Activated T-cell treated with anti-CD3 and anti-CD28 coated beads, Interleukin-2, amount 50 U/mL, for 48 hours (primary cell): ENCODE data around the gene STEAP2.
"Not testable (repeated sequence)": the region's sequence is repeated elsewhere in the genome, so short reads cannot be mapped to it uniquely, and the experiment has no call there.

ENCODE experiments used
- DNase-seq, 2 experiments: peaks; one replicate each; pipeline ENCODE4 v3.0.0-alpha.2; 2020

The STEAP2 gene

GRCh38 chr7:90238583-90238982, 27.0 kb downstream of the STEAP2 start:
- DNase-seq = no peak

GRCh38 chr7:90239050-90239449, 27.5 kb downstream of the STEAP2 start:
- DNase-seq = no peak

GRCh38 chr7:90239625-90240228, 28.2 kb downstream of the STEAP2 start:
- DNase-seq = no peak

GRCh38 chr7:90242369-90243168, 31.0 kb downstream of the STEAP2 start:
- no peak for DNase-seq

- DNase-seq = no peak
Measured at GRCh38 chr7:90243556-90243955, 32.0 kb downstream of the STEAP2 start.

GRCh38 chr7:90244565-90244908, 33.0 kb downstream of the STEAP2 start:
- DNase-seq = no peak

GRCh38 chr7:90244909-90245851, 33.6 kb downstream of the STEAP2 start, which contains the start of gene CFAP69:
Gene CFAP69, plus strand, starts transcription at chr7:90245174. Its CDS starts 251 bp downstream, at chr7:90245425.
- peak; percentile 91 to 92 for DNase-seq

GRCh38 chr7:90246171-90246570, 34.6 kb downstream of the STEAP2 start:
- DNase-seq = no peak

GRCh38 chr7:90248706-90249105, 37.2 kb downstream of the STEAP2 start:
- no peak for DNase-seq

- DNase-seq = no peak
Measured at GRCh38 chr7:90250601-90251303, 39.2 kb downstream of the STEAP2 start.

- DNase-seq = no peak
Measured at GRCh38 chr7:90251304-90251635, 39.7 kb downstream of the STEAP2 start.

- DNase-seq = not testable (repeated sequence)
Measured at GRCh38 chr7:90256011-90256410, 44.5 kb downstream of the STEAP2 start.

- DNase-seq = no peak
Measured at GRCh38 chr7:90256778-90257177, 45.2 kb downstream of the STEAP2 start.

- no peak for DNase-seq
Measured at GRCh38 chr7:90261441-90261840, 49.9 kb downstream of the STEAP2 start.

- DNase-seq = no peak
Measured at GRCh38 chr7:90262438-90262837, 50.9 kb downstream of the STEAP2 start.

- DNase-seq = no peak
Measured at GRCh38 chr7:90266808-90267207, 55.3 kb downstream of the STEAP2 start.

- DNase-seq = no peak
Measured at GRCh38 chr7:90267263-90267858, 55.8 kb downstream of the STEAP2 start.

GRCh38 chr7:90269163-90269562, 57.6 kb downstream of the STEAP2 start:
- DNase-seq = no peak

GRCh38 chr7:90270431-90271178, 59.1 kb downstream of the STEAP2 start:
- no peak for DNase-seq

GRCh38 chr7:90271753-90272152, 60.2 kb downstream of the STEAP2 start:
- DNase-seq = no peak

GRCh38 chr7:90272242-90272641, 60.7 kb downstream of the STEAP2 start:
- no peak for DNase-seq

- DNase-seq = no peak
Measured at GRCh38 chr7:90274161-90274560, 62.6 kb downstream of the STEAP2 start.
